Progenitor cell of endocrine pancreas (in vitro differentiated cells): ENCODE results near the gene PLCH1. TPM values are rescaled to one million over a fixed set of nuclear protein-coding genes. Genes with fewer than 3 reads are reported as not detected.

ENCODE experiments used
- DNase-seq: peaks from one replicate; pipeline ENCODE4 v3.0.0; 2021; ENCODE audit warnings: low spot score; ENCODE audit not compliant: unreplicated experiment
- H3K27ac Mint-ChIP-seq: 2 replicates; pipeline ENCODE4 v1.8.0; 2021; ENCODE audit warnings: mild to moderate bottlenecking, moderate library complexity, mixed read lengths
- H3K27me3 Mint-ChIP-seq: 2 replicates; pipeline ENCODE4 v1.8.0; 2021; ENCODE audit warnings: mixed read lengths
- H3K36me3 Mint-ChIP-seq: 2 replicates; pipeline ENCODE4 v1.8.0; 2022; ENCODE audit warnings: mixed read lengths; ENCODE audit not compliant: insufficient read depth
- H3K4me1 Mint-ChIP-seq: 2 replicates; pipeline ENCODE4 v1.8.0; 2021; ENCODE audit warnings: low read depth, mixed read lengths
- H3K4me3 Mint-ChIP-seq: 2 replicates; pipeline ENCODE4 v1.8.0; 2021; ENCODE audit warnings: low read depth, mild to moderate bottlenecking, moderate library complexity, mixed read lengths
- H3K9me3 Mint-ChIP-seq: 2 replicates; pipeline ENCODE4 v1.8.0; 2021; ENCODE audit warnings: low read depth, mixed read lengths
- CTCF ChIP-seq: fragments of 200-600 bp; sonication (generic); IDR thresholded peaks from one replicate; pipeline ENCODE4 v1.5.0; 2021; ENCODE audit warnings: antibody characterized with exemption, mild to moderate bottlenecking; ENCODE audit not compliant: unreplicated experiment
- total RNA-seq: library from RNA; stranded (reverse); gene quantifications from 2 replicates; pipeline ENCODE4 v1.2.1, GENCODE V29; 2021

Gene PLCH1
- total RNA-seq, 1 donor from 2014 or later: 14.2 TPM

- no peak overlapping the region for H3K27ac Mint-ChIP-seq
- no peak overlapping the region for H3K4me3 Mint-ChIP-seq
- no peaks in the 10 kb centered on the region for H3K27me3 Mint-ChIP-seq
- H3K9me3 Mint-ChIP-seq: peaks cover under 1% of the 10 kb centered on the region
- DNase-seq: no peak
- no peaks in the 10 kb centered on the region for H3K4me1 Mint-ChIP-seq
- no peak for TF ChIP-seq CTCF
- peaks cover 9% of the 10 kb centered on the region for H3K36me3 Mint-ChIP-seq
These were observed 219.5 kb downstream of the PLCH1 start for GRCh38 chr3:155525324-155525833.

- no peak for DNase-seq
- H3K36me3 Mint-ChIP-seq: peaks cover 13% of the 10 kb centered on the region
- H3K4me3 Mint-ChIP-seq: no peak overlapping the region
- no peak for TF ChIP-seq CTCF
- no peaks in the 10 kb centered on the region for H3K9me3 Mint-ChIP-seq
- H3K27ac Mint-ChIP-seq: no peak overlapping the region
- H3K4me1 Mint-ChIP-seq: peaks cover 12% of the 10 kb centered on the region
- H3K27me3 Mint-ChIP-seq: no peaks in the 10 kb centered on the region
These were observed 224.4 kb downstream of the PLCH1 start for GRCh38 chr3:155520463-155520862.

GRCh38 chr3:155519078-155519477, 225.8 kb downstream of the PLCH1 start:
- peaks cover 12% of the 10 kb centered on the region for H3K4me1 Mint-ChIP-seq
- H3K9me3 Mint-ChIP-seq: no peaks in the 10 kb centered on the region
- peaks cover 13% of the 10 kb centered on the region for H3K36me3 Mint-ChIP-seq

GRCh38 chr3:155517903-155518302, 227.0 kb downstream of the PLCH1 start:
- Mint-ChIP-seq H3K4me1 (peaks cover 12% of the 10 kb centered on the region), H3K27me3 (no peaks in the 10 kb centered on the region), H3K9me3 (no peaks in the 10 kb centered on the region), H3K4me3 (no peak overlapping the region), H3K36me3 (peaks cover 4% of the 10 kb centered on the region), H3K27ac (no peak overlapping the region)
- TF ChIP-seq CTCF: no peak
- DNase-seq: no peak

More at GRCh38 chr3:155519078-155519477, 225.8 kb downstream of the PLCH1 start:
- TF ChIP-seq CTCF: no peak
- Mint-ChIP-seq H3K4me3 (no peak overlapping the region), H3K27me3 (no peaks in the 10 kb centered on the region), H3K27ac (peak overlapping the region; percentile 71)
- no peak for DNase-seq

GRCh38 chr3:155516439-155516838, 228.4 kb downstream of the PLCH1 start:
- H3K36me3 Mint-ChIP-seq: peaks cover 12% of the 10 kb centered on the region

More at GRCh38 chr3:155516439-155516838, 228.4 kb downstream of the PLCH1 start:
- Mint-ChIP-seq H3K27ac (no peak overlapping the region), H3K4me3 (no peak overlapping the region), H3K4me1 (peaks cover 16% of the 10 kb centered on the region), H3K9me3 (peaks cover 5% of the 10 kb centered on the region), H3K27me3 (no peaks in the 10 kb centered on the region)
- no peak for TF ChIP-seq CTCF
- no peak for DNase-seq
